Chondrocyte (in vitro differentiated cells): ENCODE results near the gene PTMA. TPM values are rescaled to one million over a fixed set of nuclear protein-coding genes. Genes with fewer than 3 reads are reported as not detected.

Experiments
- DNase-seq: peaks from one replicate; pipeline ENCODE4 v3.0.0; 2021; ENCODE audit warnings: mixed read lengths, low spot score
- H3K27ac Mint-ChIP-seq: one replicate; pipeline ENCODE4 v1.8.0; 2021; ENCODE audit warnings: mild to moderate bottlenecking, moderate library complexity, mixed read lengths; ENCODE audit not compliant: unreplicated experiment
- H3K27me3 Mint-ChIP-seq: 2 replicates; pipeline ENCODE4 v1.8.0; 2021; ENCODE audit warnings: low read depth, mixed read lengths
- H3K36me3 Mint-ChIP-seq: 2 replicates; pipeline ENCODE4 v1.8.0; 2021; ENCODE audit warnings: low read depth, mixed read lengths
- H3K4me1 Mint-ChIP-seq: 2 replicates; pipeline ENCODE4 v1.8.0; 2021; ENCODE audit warnings: low read depth, mild to moderate bottlenecking, mixed read lengths
- H3K4me3 Mint-ChIP-seq: one replicate; pipeline ENCODE4 v1.8.0; 2021; ENCODE audit warnings: mild to moderate bottlenecking, moderate library complexity, mixed read lengths; ENCODE audit not compliant: unreplicated experiment
- H3K9me3 Mint-ChIP-seq: 2 replicates; pipeline ENCODE4 v1.8.0; 2021; ENCODE audit warnings: low read depth, mixed read lengths
- total RNA-seq: library from RNA; stranded (reverse); gene quantifications from 3 replicates; pipeline ENCODE4 v1.2.1, GENCODE V29; 2021
- TF ChIP-seq, protein P1 (sequence below): fragments of 200-600 bp; sonication (generic); IDR thresholded peaks from 2 replicates; pipeline ENCODE4 v1.5.0; 2021; ENCODE audit warnings: antibody characterized with exemption, mild to moderate bottlenecking, moderate library complexity

Gene PTMA
- total RNA-seq, 1 donor from 2014 or later: 391 TPM

GRCh38 chr2:231713730-231714638 is 5.7 kb downstream of the PTMA start:
- Mint-ChIP-seq H3K36me3 (peaks cover 12% of the 10 kb centered on the region), H3K9me3 (no peaks in the 10 kb centered on the region), H3K27me3 (no peaks in the 10 kb centered on the region), H3K4me1 (peaks cover 48% of the 10 kb centered on the region), H3K27ac (peak overlapping the region; percentile 77), H3K4me3 (no peak overlapping the region)
- TF ChIP-seq, protein P1, sequence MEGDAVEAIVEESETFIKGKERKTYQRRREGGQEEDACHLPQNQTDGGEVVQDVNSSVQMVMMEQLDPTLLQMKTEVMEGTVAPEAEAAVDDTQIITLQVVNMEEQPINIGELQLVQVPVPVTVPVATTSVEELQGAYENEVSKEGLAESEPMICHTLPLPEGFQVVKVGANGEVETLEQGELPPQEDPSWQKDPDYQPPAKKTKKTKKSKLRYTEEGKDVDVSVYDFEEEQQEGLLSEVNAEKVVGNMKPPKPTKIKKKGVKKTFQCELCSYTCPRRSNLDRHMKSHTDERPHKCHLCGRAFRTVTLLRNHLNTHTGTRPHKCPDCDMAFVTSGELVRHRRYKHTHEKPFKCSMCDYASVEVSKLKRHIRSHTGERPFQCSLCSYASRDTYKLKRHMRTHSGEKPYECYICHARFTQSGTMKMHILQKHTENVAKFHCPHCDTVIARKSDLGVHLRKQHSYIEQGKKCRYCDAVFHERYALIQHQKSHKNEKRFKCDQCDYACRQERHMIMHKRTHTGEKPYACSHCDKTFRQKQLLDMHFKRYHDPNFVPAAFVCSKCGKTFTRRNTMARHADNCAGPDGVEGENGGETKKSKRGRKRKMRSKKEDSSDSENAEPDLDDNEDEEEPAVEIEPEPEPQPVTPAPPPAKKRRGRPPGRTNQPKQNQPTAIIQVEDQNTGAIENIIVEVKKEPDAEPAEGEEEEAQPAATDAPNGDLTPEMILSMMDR: peak; percentile 93
- no peak for DNase-seq

DNA sequence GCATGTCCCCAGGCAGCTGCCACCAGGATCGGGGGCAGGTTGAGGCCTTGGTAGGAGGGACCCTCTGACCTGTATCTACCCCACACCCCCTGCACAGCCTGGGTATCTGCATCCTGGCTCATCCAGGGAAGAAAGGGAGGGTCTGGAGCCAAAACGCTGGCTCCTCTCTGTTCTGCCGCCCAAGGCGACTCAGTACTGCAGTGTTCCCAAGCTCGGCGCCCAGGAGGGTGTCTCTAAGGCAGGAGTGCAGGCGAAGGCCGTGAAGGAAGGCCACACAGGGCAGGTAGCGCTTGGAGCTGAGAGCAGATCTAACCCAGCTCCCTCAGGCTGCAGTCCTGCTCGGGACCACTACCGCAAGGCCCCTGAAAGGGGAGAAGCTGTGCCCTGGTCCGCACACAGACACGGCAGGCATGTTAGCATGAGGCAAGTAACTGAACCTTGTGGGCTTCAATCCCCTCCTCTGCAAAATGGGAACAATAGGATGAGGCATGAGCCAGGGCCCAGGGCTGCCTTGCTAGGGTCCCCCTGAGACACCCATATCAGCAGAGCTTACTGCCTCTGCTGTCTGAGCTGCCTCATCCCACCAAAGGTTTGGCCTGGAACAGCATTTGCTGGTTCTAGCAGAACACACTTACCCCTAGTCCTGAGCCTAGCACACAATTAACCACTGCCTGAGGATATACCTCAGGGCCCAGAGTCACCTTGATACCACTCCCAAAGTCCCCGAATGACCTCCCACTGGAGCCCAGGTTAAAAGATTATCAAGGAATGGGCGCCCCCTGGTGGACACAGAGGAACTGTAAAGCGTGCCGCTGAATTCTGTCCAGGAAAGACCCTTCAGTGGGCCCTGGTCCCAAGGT is 6.5 kb downstream of the PTMA start:
- DNase-seq: peak; percentile 90
- peaks cover 12% of the 10 kb centered on the region for H3K36me3 Mint-ChIP-seq
- TF ChIP-seq, protein P1: peak; percentile 94

GRCh38 chr2:231715499-231715837 is 7.1 kb downstream of the PTMA start:
- H3K4me3 Mint-ChIP-seq: no peak overlapping the region
- H3K27me3 Mint-ChIP-seq: no peaks in the 10 kb centered on the region
- peak overlapping the region; percentile 71 for H3K27ac Mint-ChIP-seq
- TF ChIP-seq, protein P1: peak; percentile 29
- peaks cover 12% of the 10 kb centered on the region for H3K36me3 Mint-ChIP-seq
- DNase-seq: no peak
- H3K4me1 Mint-ChIP-seq: peaks cover 48% of the 10 kb centered on the region
- no peaks in the 10 kb centered on the region for H3K9me3 Mint-ChIP-seq

More for the DNA sequence above, 6.5 kb downstream of the PTMA start:
- H3K4me3 Mint-ChIP-seq: no peak overlapping the region
- no peaks in the 10 kb centered on the region for H3K9me3 Mint-ChIP-seq
- H3K4me1 Mint-ChIP-seq: peaks cover 48% of the 10 kb centered on the region
- no peaks in the 10 kb centered on the region for H3K27me3 Mint-ChIP-seq
- H3K27ac Mint-ChIP-seq: peak overlapping the region; percentile 71

DNA sequence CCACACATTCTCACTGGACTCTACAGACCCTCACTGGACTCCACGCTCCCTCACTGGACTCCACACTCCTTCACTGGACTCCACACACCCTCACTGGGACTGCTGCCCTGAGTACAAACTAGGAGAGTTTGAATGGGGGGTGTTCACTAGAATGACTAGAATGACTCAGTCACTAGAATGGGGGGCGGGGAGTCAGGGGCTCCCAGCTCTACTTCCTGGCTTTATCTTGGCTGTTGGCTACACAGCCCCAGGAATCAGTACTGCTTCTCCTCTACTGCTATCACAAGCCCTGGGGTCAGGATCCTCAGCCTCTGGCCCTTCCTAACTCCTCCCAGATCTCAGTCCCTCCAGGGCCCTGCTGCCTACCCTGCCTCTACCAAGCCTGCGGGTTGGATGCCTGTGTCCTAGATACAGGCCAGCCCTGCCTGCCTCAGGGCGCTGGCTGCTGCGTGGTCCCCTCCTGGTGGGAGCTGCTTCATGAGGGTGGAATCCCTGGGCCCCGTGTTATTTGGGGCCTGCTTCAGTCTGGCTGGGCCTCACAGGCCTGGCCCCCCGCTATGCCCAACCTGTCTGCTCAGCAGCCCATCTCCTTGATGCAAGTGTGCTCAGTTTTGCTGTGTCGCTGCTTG is 7.8 kb downstream of the PTMA start:
- no peaks in the 10 kb centered on the region for H3K9me3 Mint-ChIP-seq
- peaks cover 46% of the 10 kb centered on the region for H3K4me1 Mint-ChIP-seq
- TF ChIP-seq, protein P1: no peak
- no peak overlapping the region for H3K4me3 Mint-ChIP-seq
- peak overlapping the region; percentile 73 for H3K27ac Mint-ChIP-seq
- H3K36me3 Mint-ChIP-seq: peaks cover 12% of the 10 kb centered on the region
- peak; percentile 81 for DNase-seq
- H3K27me3 Mint-ChIP-seq: no peaks in the 10 kb centered on the region
